ENCODE measurements around the gene TAF6.
A peak's percentile ranks its signal among the peaks of the same experiment; 100 is the strongest.

Gene TAF6

GRCh38 chr7:100081535-100082102, 37.5 kb downstream of the TAF6 start, which contains the start of gene ZNF3:
Gene ZNF3 (minus strand): TSS chr7:100081723. CDS start chr7:100077357, 4,366 bp downstream.
- peak; percentile 96 for DNase-seq (ENCODE audit: low spot score)
- TF ChIP-seq CTCF (IDR thresholded peaks at IDR 0.05; ENCODE audit: extremely low read depth, missing control alignments) = peak; percentile 90

- no peak for DNase-seq (ENCODE audit: low spot score)
- TF ChIP-seq CTCF (IDR thresholded peaks at IDR 0.05; ENCODE audit: extremely low read depth, missing control alignments) = no peak
Measured at GRCh38 chr7:100080907-100081534, 38.1 kb downstream of the TAF6 start.

- TF ChIP-seq CTCF (IDR thresholded peaks at IDR 0.05; ENCODE audit: extremely low read depth, missing control alignments) = no peak
- DNase-seq (ENCODE audit: low spot score) = no peak
Measured at GRCh38 chr7:100079024-100079560, 40.1 kb downstream of the TAF6 start.

GRCh38 chr7:100077205-100077604, 42.0 kb downstream of the TAF6 start:
- no peak for TF ChIP-seq CTCF (IDR thresholded peaks at IDR 0.05; ENCODE audit: extremely low read depth, missing control alignments)
- DNase-seq (ENCODE audit: low spot score) = no peak

- no peak for TF ChIP-seq CTCF (IDR thresholded peaks at IDR 0.05; ENCODE audit: extremely low read depth, missing control alignments)
- no peak for DNase-seq (ENCODE audit: low spot score)
Measured at GRCh38 chr7:100075418-100075817, 43.7 kb downstream of the TAF6 start.

GRCh38 chr7:100074841-100075240, 44.3 kb downstream of the TAF6 start:
- TF ChIP-seq CTCF (IDR thresholded peaks at IDR 0.05; ENCODE audit: extremely low read depth, missing control alignments) = no peak
- DNase-seq (ENCODE audit: low spot score) = no peak

GRCh38 chr7:100072462-100072861, 46.7 kb downstream of the TAF6 start:
- no peak for DNase-seq (ENCODE audit: low spot score)
- no peak for TF ChIP-seq CTCF (IDR thresholded peaks at IDR 0.05; ENCODE audit: extremely low read depth, missing control alignments)

Measured in GM20000 (cell line).